GM21381 (cell line): ENCODE results near the gene DDHD1.
A peak's percentile ranks its signal among the peaks of the same experiment; 100 is the strongest.
"Not testable (repeated sequence)": the region's sequence is repeated elsewhere in the genome, so short reads cannot be mapped to it uniquely, and the experiment has no call there.

Source experiments
- ATAC-seq: cut with Tn5 transposase; IDR thresholded peaks from one replicate; pipeline ENCODE4 v1.9.1; 2021; ENCODE audit warnings: mild to moderate bottlenecking, moderate library complexity; ENCODE audit not compliant: unreplicated experiment

Gene DDHD1

DNA sequence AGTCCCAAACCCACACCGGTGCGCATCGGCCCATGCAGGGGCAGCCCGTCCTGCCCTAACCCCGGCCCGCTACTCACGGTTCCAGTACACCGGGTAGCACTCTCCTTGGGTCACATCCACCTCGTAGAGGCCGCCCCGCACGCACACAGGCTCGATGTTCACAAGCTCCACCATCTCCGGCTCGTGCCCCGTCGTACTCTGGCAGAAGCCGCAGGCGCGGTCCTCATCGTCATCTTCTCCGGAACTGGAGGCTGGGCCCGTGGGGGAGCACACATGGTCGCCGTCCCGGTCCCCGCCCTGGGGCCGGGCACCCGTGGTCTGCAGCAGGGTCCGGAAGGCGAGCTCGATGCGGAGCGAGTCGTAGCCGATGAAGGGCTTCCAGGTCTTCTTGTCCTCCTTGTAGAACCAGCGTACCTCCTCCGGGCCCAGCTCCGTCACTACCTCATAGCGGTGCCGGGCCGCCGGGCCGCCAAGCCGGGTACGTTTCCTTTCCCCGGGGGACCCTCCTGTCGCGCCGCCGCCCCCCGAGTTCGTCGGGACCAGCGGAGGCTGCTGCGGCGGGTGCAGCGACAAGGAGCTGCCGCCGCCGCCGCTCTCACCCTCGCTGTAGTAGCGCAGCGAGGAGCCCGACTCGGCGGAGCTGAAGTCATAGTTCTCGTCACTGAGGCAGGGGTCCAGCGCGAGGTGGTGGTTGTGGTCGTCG is 788 bp downstream of the DDHD1 start:
- peak; percentile 21 for ATAC-seq

DNA sequence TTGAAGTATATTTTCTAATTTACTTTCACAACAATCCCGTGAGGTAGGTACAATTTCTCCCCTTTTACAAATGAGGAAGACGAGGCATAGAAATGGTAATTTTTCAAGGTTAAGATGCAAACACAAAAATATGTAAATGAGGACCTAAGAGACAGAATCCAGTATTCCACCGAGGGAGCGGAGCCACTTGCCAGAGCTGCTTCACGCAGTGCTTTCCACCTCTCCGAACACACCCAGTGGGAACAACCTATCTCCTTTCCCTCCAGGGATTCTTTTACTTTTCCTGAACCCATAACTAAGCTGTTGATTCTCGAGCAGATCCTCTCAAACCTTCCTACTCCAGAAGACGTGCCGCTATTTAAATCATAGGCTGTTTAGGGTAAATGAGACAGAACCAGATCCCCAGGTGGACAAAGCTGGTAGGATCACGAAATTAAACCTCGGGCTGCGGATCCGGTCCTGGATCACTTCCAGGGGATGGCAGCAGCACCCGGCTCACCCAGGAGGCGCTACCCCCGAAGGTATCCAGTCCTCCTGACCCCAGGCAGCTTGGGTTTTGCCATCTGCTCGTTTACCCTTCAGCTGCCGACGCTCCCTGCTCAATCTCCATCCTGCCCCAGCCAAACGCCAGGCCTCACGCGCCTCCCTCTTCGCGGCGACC is 1.5 kb downstream of the DDHD1 start:
- ATAC-seq: no peak

DNA sequence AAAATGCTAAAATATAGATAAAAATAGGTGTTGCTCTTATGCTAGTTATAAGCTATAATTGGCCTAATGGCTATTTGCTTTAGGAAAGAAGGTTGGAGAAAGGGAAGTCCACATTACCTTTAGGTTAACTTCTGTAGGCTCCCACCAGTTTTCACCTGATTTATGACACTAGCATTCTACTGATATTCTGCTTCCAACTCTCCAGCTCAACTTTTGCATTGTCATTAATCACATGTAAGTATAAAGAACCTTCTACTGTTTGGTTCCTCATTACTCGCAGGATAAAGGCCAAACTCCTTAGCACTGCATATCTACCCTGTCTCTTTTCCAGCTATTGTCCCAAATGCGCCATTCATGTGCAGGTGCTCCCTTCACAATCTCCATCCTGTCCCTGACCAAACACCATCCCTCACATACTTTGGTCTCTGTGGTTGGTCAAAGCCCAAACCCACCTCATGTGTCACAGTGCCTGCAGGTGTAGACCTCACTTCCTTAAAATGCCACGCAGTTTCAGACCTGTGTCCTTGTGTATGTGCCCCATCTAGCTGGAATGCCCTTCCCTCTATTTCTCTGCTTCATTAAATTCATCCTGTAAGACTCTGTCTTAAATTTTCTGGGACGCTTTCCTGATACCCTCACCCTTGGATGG is 3.3 kb downstream of the DDHD1 start:
- no peak for ATAC-seq

DNA sequence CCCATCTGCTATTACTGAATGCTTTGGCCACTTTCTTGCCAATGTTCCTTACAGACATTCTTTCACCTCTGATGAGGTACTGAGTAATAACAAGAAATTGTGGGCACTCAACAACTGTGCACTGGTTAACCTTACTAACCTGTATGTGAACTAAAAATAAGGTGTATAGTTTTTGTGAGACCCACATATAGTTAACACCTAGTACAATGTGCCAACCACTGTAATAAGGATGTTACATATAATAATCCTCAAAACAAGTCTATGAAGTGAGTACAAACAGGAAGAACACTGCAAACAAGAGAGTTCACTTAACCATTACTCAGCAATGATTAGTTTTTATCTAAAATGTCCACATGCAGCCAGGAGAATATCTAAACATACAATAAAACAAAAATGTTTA is 4.5 kb downstream of the DDHD1 start:
- no peak for ATAC-seq

DNA sequence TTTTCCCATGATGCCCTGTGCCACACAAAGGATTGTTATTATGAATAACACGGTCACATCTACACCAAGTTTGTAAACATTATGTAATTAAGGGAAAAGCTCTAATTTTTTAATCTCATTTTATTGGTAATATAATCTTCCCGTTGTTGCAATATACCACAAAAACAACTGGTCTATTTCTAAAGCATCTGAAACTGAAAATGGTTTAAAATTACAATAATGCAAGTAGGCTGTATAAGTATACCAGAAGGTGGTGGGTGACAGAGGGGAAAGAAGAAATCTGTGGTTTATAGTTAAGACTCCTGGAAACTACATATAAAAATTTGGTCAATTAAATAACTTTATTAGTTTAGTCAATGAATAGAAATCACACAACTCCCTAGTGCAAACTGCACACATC is 5.2 kb downstream of the DDHD1 start:
- ATAC-seq: no peak

DNA sequence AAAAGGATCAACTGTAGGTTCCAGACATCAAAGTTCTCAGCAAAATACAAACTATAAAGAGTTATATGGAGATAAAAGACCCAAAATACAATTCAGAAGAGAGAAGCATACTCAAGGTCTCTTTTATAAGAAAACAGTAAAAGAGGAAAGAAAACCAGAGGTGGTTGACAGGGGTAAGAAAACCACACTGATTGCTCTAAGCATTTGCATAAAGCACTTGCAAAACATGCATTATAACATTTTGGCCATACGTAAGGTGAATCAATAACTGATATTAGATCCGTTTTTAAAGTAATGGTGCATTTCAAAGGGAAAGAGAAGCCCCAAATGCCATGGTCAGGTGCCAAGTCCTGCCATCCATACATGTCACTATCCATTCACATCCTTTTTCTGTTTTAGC is 5.9 kb downstream of the DDHD1 start:
- peak; percentile 34 for ATAC-seq

DNA sequence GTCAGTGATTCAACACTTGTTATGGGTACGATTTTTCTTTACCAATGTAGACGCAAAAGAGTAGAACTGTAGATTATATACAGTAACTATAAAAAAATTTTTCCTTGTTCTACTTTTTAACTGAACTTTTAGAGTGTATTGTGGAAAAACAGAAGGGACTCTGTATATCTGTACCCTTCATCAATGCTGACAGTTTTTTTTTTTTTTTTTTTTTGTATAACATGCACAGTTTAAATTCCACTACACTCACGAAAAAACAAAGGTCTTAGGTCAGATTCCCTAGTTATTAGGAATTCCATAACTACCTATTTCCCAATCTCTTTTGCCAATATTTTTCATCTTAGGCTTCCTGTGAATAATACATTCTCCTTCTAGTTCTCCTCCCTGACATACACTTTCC is 6.4 kb downstream of the DDHD1 start:
- ATAC-seq: no peak

DNA sequence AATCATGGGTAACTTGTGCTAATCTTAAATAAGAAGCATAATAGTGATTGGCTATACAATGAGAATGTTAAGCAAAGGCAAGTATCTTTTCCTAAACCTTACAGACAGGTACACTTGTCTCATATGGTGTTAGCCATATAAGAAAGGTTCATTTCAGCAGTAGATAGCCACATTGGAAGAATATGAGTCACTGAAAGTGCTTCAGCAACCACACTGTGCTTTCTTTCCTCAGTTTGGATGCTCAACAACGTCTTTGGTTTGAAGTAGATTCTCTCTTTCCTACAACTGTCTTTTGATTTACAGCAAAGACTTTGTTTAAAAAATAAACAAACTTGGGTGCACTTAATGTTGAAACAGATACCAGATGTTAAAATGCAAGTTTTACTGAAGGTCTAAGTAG is 8.9 kb downstream of the DDHD1 start:
- ATAC-seq: peak; percentile 64

DNA sequence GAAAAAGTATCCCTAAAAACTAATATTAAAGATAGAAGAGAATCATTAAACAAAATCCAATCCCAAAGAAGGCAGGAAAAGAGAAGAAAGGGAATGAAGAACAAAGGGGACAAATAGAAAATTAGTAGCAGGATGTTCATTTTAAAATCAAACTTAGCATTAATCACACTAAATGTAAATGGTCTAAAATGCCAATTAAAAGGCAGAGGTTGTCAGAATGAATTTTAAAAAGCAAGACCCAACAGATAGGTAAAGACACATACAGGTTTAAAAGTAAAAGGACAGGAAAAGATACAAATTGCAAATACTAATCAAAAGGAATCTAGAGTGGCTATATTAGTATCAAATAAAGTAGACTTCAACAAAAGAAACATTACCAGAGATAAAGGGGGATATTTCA is 12.5 kb downstream of the DDHD1 start:
- no peak for ATAC-seq

DNA sequence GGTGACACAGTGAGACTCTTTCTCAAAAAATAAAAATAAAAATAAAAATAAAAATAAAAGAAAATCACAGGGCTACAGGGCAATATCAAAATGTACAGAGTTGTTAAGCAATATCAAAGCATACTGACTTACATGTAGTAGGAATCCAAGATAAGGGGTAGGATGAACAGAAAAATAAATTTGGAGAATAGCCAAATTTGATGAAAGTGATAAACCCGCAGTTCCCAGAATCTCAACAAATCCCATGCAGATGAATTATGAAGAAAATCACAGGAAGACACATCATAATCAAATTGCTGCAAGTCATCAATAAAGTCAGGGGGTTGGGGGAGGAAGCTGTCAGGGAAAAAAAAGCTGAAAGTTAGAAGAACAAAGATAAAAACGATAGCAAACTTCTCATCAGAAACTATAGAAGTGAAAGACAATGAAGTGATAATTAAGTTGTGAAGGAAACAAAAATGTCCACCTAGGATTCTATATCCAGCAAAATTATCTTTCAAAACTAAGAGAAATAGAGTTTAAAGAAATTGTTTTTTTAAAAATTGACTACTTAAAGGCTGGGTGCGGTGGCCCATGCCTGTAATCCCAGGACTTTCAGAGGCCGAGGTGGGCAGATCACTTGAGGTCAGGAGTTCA is 15.4 kb downstream of the DDHD1 start:
- ATAC-seq: no peak

DNA sequence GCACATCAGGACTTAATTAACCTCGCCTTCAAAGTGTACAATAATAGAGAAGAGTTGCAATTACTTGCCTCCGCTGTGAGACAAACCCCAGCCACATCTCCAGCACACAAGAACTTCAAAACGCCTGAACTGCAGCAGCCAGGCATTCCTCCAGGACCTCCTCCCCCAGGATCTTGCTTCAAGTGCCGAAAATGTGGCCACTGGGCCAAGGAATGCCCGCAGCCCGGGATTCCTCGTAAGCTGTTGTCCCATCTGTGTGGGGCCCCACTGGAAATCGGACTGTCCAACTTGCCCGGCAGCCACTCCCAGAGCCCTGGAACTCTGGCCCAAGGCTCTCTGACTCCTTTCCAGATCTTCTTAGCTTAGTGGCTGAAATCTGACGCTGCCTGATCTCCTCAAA is 22.6 kb downstream of the DDHD1 start:
- ATAC-seq: not testable (repeated sequence)

DNA sequence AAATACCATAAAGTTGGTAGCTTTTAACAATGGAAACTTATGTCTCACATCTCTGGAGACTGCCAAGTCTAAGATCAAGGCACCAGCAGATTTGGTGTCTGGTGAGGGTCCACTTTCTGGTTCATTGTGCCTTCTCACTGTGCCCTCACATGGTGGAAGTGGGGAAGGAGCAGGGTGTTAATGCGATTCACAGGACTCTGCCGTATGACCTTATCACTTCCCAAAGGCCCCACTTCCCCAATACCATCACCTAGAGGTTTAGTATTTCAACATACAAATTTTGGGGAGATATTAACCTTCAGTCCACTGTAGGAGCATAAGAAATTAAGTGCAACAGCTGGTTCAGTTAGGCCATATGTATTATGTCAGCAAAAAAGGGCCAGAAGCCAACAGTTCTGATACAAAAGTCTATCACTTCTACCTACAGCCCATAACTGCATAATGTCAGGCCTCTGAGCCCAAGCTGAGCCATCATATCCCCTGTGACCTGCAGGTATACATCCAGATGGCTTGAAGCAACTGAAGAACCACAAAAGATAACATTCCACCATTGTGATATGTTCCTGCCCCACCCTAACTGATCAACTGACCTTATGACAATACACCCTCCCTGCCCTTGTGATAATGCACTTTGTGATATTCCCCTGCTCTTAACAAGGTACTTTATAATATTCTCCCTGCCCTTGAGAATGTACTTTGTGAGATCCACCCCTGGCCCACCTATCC is 24.7 kb downstream of the DDHD1 start:
- no peak for ATAC-seq

DNA sequence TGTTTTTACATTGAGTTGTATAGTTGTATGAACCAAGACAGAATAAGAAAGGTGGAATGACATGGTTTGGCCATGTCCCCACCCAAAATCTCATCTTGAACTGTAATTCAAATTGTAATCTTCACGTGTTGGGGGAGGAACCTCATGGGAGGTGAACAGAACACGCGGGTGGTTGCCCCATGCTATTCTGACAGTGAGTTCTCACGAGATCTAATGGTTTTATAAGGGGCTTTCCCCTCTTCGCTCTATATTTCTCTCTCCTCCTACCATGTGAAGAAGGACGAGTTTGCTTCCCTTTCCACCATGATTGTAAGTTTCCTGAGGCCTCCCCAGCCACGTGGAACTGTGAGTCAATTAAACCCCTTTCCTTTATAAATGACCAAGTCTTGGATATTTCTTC is 25.3 kb downstream of the DDHD1 start:
- no peak for ATAC-seq

DNA sequence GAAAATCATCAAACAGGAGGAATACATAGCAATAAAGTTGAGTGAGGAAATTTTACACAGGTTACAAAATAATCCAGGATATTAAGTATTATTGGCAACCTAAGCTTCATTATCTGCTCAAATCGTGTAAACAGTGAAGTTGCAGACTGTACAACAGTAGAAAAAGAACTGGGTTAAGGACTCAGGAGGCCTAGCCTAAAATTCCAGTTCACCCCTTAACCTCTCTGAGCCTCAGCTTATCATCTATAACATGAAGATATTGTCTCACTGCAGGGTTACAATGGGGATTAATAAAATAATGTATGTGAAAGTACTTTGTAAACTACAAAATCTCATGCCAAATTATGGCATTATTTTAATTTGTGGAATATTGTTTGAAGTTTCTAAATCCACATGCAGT is 26.0 kb downstream of the DDHD1 start:
- no peak for ATAC-seq

DNA sequence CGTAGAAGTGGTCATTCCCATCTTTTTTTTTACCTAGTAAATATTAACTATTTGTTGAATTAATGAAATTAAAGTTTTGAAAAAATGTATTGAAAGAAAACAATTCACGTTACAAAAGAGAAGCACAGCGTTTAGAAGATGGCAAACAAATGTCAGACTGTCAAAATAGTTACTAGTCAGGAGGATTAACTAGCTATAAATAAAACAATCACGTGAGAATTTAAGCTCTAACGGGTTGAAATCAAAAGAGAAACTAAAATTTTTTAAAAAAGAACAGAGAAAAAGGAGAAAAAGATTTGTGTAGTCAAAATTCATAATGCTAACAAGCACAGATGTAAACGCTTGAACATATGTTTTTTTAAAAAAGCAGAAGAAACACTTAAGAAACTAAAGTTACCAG is 26.4 kb downstream of the DDHD1 start:
- ATAC-seq: no peak

DNA sequence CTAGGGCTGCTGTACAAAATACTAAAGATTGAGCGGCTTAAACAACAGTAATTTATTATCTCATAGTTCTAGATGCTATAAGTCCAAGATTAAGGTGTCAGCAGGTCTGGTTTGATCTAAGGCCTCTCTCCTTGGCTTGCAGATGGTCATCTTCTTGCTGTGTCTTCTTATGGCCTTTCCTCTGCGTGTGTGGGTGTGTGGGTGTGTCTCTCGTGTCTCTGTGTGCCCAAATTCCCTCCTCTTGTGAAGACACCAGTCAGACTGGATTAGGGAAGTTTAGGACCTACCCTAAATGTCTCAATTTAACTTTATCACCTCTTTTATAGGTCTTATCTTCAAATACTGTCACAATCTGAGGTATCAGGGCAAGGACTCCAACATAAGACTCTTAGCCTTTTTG is 28.3 kb downstream of the DDHD1 start:
- ATAC-seq: no peak

DNA sequence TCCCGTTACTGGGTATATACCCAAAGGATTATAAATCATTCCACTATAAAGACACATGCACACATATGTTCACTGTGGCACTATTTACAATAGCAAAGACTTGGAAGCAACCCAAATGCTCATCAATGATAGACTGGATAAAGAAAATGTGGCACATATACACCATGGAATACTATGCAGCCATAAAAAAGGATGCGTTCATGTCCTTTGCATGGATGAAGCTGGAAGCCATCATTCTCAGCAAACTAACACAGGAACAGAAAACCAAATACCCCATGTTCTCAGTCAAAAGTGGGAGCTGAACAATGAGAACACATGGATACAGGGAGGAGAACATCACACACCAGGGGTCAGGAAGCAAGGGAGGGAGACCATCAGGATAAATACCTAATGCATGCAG is 31.7 kb downstream of the DDHD1 start:
- not testable (repeated sequence) for ATAC-seq

DNA sequence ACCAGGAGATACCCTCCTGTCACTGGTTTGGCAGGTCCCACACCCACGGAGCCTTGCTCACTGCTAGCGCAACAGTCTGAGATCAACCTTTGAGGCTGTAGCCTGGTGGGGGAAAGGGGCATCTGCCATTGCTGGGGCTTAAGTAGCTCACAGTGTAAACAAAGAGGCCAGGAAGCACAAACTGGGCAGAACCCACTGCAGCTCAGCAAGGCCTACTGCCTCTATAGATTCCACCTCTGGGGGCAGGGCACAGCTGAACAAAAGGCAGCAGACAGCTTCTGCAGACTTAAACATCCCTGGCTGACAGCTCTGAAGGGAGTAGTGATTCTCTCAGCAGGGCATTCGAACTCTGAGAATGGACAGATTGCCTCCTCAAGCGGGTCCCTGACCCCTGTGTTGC is 35.6 kb downstream of the DDHD1 start:
- ATAC-seq: not testable (repeated sequence)

DNA sequence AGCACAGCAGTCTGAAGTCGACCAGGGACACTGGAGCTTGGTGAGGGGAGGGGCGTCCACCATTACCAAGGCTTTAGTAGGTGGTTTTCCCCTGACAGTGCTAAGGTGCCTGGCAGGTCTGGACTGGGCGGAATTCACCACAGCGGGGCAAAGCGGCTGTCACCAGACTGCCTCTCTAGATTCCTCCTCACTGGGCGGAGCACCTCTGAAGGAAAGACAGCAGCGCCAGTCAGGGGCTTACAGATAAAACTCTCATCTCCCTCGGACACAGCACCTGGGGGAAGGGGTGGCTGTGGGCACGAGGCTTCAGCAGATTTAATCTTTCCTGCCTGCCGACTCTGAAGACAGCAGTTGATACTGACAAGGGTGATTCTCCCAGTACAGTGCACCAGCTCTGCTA is 39.1 kb downstream of the DDHD1 start:
- no peak for ATAC-seq

DNA sequence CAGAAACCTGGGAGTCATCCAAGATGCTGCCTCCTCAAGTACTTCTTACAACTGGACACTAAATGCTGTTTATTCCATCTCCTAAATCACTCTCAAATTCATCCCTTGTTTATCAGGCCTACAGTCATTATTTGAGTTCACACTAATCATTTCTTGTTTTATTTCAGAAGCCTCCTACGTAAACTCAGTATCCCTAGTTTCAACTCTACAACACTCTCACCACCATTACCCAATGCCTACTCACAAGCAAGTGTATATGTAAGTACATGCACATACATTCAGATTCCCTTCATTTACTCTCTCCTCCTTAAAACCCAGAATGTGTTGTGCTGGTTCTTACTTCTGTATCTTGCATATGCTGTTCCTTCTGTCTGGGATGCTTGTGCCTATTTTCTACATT is 43.0 kb downstream of the DDHD1 start:
- ATAC-seq: no peak
